Measurements from ENCODE around the gene MOSPD2.

MOSPD2 gene

DNA sequence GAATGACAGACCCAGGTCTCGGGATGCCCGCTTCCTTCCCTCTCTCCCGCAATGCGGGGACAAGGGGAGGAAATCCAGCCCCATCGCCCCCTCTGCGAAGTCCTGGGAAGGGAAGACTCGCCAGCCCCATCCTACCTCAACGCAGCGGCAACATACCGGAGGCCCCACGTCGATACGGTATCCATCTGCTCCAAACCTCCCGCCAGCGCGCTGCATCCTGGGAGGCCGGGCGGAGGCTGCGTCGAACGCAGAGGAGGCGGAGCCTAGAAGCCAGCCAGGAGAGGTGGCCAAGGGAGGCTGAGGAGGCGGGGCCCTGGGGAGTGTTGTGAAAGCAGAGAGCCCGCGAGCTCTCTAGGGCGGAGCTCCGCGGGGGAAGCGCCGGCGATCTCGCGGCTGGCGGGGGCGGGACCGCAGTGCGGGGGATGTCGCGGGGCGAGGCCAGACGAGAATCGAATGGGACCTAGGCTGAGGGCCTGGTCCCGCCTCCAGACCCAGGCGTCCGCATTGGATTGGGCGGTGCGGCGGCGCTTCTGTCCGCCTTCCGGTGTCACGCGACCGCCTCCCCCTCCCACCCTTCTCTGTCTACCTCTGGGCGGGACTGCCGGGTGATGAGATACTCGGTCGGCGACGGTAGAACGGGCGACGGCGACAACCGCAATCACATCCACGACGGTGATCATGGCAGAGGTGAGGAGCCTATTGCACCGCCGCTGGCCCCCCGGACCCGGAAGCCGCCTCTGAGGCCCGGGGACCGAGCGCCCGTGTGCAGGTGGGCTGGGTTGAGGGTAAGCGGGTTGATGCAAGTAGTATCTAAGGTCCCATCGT is at the start of gene MOSPD2, which contains the start of gene FANCB:
TSS of gene MOSPD2 (plus strand) at position 571 of the 825 bp plus-strand sequence. CDS start at position 679, 108 bp downstream.
TSS of gene FANCB (minus strand) at position 219 of the 825 bp plus-strand sequence. CDS start 7,559 bp downstream, outside the sequence.
- Histone ChIP-seq H3K36me3 (ENCODE audit: control insufficient read depth, insufficient read depth, low read length) (no peaks in the 10 kb centered on the region), H3K4me1 (ENCODE audit: control insufficient read depth, insufficient read depth, low read length) (no peaks in the 10 kb centered on the region), H3K4me3 (ENCODE audit: low read length) (peak within 1 kb of the TSS; percentile 75), H3K27ac (ENCODE audit: low read depth, low read length) (peak within 1 kb of the TSS; percentile 58), H3K9ac (ENCODE audit: low read length) (peak within 1 kb of the TSS; percentile 16), H3K27me3 (ENCODE audit: control insufficient read depth, insufficient read depth, low read length) (no peaks in the 10 kb centered on the region)

GRCh38 chrX:14825851-14826250 is 47.4 kb upstream of the MOSPD2 start:
- Histone ChIP-seq H3K4me3 (ENCODE audit: low read length) (no peak overlapping the region), H3K27ac (ENCODE audit: low read depth, low read length) (no peak overlapping the region), H3K27me3 (ENCODE audit: control insufficient read depth, insufficient read depth, low read length) (no peaks in the 10 kb centered on the region), H3K36me3 (ENCODE audit: control insufficient read depth, insufficient read depth, low read length) (no peaks in the 10 kb centered on the region), H3K4me1 (ENCODE audit: control insufficient read depth, insufficient read depth, low read length) (no peaks in the 10 kb centered on the region), H3K9ac (ENCODE audit: low read length) (no peak overlapping the region)

- H3K4me1 ChIP-seq (ENCODE audit: control insufficient read depth, insufficient read depth, low read length): no peaks in the 10 kb centered on the region
- no peak overlapping the region for H3K27ac ChIP-seq (ENCODE audit: low read depth, low read length)
- H3K4me3 ChIP-seq (ENCODE audit: low read length): no peak overlapping the region
- no peaks in the 10 kb centered on the region for H3K27me3 ChIP-seq (ENCODE audit: control insufficient read depth, insufficient read depth, low read length)
- no peaks in the 10 kb centered on the region for H3K36me3 ChIP-seq (ENCODE audit: control insufficient read depth, insufficient read depth, low read length)
- H3K9ac ChIP-seq (ENCODE audit: low read length): no peak overlapping the region
Observed at GRCh38 chrX:14826319-14826718, 46.9 kb upstream of the MOSPD2 start.

DNA sequence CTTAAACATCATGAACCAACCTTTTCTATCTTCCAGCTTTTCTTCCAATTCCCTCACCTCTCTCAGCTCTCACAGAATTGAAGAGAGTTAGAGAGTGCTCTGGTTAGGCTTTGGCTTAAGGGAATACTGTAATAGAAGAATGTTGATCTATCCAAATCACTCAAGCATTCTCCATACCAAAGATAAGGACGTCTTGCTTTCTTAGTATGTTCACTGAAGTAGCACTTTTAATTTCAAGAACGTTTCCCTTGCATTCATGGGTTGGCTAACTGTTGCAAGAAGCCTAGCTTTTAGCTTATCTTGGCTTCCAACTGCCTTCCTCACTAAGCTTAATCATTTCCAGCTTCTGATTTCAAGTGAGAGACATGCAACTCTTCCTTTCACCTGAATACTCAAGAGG is 43.6 kb upstream of the MOSPD2 start:
- Histone ChIP-seq H3K27me3 (ENCODE audit: control insufficient read depth, insufficient read depth, low read length) (no peaks in the 10 kb centered on the region), H3K9ac (ENCODE audit: low read length) (no peak overlapping the region), H3K4me3 (ENCODE audit: low read length) (no peak overlapping the region), H3K36me3 (ENCODE audit: control insufficient read depth, insufficient read depth, low read length) (no peaks in the 10 kb centered on the region), H3K4me1 (ENCODE audit: control insufficient read depth, insufficient read depth, low read length) (no peaks in the 10 kb centered on the region), H3K27ac (ENCODE audit: low read depth, low read length) (no peak overlapping the region)

DNA sequence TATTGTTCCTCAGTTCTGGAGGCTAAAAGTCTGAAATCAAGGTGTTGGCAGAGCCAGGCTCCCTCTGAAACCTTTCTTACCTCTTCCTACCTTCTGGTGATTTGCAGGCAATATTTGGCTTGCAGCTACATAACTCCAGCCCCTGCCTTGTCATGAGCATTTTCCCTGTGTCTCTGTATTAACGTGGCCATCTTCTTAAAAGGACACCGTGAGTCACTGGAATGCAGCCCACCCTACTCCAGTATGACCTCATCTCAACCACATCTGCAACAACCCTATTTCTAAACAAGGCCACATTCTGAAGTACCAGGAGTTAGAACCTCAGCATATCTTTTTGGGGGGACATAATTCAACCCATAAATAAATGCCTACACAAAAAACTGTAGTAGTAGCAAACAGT is 41.1 kb upstream of the MOSPD2 start:
- Histone ChIP-seq H3K4me1 (ENCODE audit: control insufficient read depth, insufficient read depth, low read length) (no peaks in the 10 kb centered on the region), H3K36me3 (ENCODE audit: control insufficient read depth, insufficient read depth, low read length) (no peaks in the 10 kb centered on the region), H3K27ac (ENCODE audit: low read depth, low read length) (no peak overlapping the region), H3K9ac (ENCODE audit: low read length) (no peak overlapping the region), H3K4me3 (ENCODE audit: low read length) (no peak overlapping the region), H3K27me3 (ENCODE audit: control insufficient read depth, insufficient read depth, low read length) (no peaks in the 10 kb centered on the region)

- no peak overlapping the region for H3K4me3 ChIP-seq (ENCODE audit: low read length)
- no peaks in the 10 kb centered on the region for H3K36me3 ChIP-seq (ENCODE audit: control insufficient read depth, insufficient read depth, low read length)
- no peak overlapping the region for H3K9ac ChIP-seq (ENCODE audit: low read length)
- no peaks in the 10 kb centered on the region for H3K27me3 ChIP-seq (ENCODE audit: control insufficient read depth, insufficient read depth, low read length)
- no peaks in the 10 kb centered on the region for H3K4me1 ChIP-seq (ENCODE audit: control insufficient read depth, insufficient read depth, low read length)
- H3K27ac ChIP-seq (ENCODE audit: low read depth, low read length): no peak overlapping the region
Observed at GRCh38 chrX:14832586-14832985, 40.6 kb upstream of the MOSPD2 start.

GRCh38 chrX:14837155-14837554 is 36.1 kb upstream of the MOSPD2 start:
- no peaks in the 10 kb centered on the region for H3K4me1 ChIP-seq (ENCODE audit: control insufficient read depth, insufficient read depth, low read length)
- H3K36me3 ChIP-seq (ENCODE audit: control insufficient read depth, insufficient read depth, low read length): no peaks in the 10 kb centered on the region
- no peaks in the 10 kb centered on the region for H3K27me3 ChIP-seq (ENCODE audit: control insufficient read depth, insufficient read depth, low read length)
- no peak overlapping the region for H3K4me3 ChIP-seq (ENCODE audit: low read length)
- no peak overlapping the region for H3K27ac ChIP-seq (ENCODE audit: low read depth, low read length)
- H3K9ac ChIP-seq (ENCODE audit: low read length): no peak overlapping the region

DNA sequence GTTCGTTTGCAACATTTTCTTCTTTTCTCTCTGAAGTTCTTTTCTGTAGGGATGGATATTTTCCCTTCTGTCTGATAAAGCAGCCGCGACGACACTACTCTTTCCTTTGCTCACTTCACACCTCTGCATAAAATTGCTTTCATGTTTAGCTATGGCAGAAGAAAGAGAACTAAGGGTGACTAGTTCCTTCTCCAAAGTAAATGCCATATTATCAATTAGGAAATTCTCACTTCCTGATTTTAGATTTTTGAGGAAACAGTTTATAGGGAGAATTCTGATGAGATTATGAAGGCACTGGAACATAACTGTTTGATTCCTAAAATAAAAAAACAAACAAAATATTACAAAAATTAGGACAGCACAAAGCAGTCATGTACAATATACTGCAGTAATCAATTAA is 29.6 kb upstream of the MOSPD2 start:
- no peaks in the 10 kb centered on the region for H3K27me3 ChIP-seq (ENCODE audit: control insufficient read depth, insufficient read depth, low read length)
- no peak overlapping the region for H3K27ac ChIP-seq (ENCODE audit: low read depth, low read length)
- H3K36me3 ChIP-seq (ENCODE audit: control insufficient read depth, insufficient read depth, low read length): no peaks in the 10 kb centered on the region
- no peak overlapping the region for H3K9ac ChIP-seq (ENCODE audit: low read length)
- H3K4me1 ChIP-seq (ENCODE audit: control insufficient read depth, insufficient read depth, low read length): no peaks in the 10 kb centered on the region
- H3K4me3 ChIP-seq (ENCODE audit: low read length): no peak overlapping the region

DNA sequence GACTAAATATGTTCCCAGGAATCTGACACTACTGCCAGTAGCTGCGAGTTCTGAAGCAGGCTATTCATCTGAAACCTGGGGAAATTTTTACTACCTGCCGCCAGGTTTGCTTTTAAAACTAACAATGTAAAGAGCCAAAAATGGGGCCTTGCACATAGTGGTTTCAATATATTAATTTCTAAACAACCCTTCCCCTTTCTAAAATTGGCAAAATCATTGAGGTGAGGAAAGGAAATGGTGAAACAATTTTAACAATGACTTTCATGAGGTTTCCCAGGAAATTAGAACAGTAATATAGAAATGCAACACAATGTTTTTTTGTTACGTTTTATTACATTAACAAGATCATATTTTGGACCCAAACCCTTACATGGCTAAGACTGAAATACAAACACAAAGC is 21.7 kb upstream of the MOSPD2 start:
- no peak overlapping the region for H3K27ac ChIP-seq (ENCODE audit: low read depth, low read length)
- H3K4me1 ChIP-seq (ENCODE audit: control insufficient read depth, insufficient read depth, low read length): no peaks in the 10 kb centered on the region
- no peaks in the 10 kb centered on the region for H3K36me3 ChIP-seq (ENCODE audit: control insufficient read depth, insufficient read depth, low read length)
- no peak overlapping the region for H3K4me3 ChIP-seq (ENCODE audit: low read length)
- no peaks in the 10 kb centered on the region for H3K27me3 ChIP-seq (ENCODE audit: control insufficient read depth, insufficient read depth, low read length)
- H3K9ac ChIP-seq (ENCODE audit: low read length): no peak overlapping the region

DNA sequence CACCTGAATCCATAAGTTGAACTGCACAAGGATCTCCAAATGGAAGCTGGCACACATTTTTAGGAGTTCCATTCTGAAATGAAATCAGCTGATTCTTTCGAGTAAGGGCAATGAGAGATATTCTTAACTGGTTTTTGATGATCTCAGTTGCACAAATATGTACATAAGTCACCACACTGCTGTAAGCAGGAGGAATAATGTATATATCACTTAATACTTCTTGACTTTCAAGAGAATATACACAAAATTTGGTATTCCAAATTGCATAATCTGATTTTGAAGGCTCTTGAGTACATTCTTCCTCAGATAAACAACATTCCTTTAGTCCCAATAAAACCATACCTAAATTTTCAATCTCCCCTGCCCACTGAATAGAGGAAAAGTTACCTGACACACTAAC is 8.6 kb upstream of the MOSPD2 start:
- Histone ChIP-seq H3K27ac (ENCODE audit: low read depth, low read length) (no peak overlapping the region), H3K36me3 (ENCODE audit: control insufficient read depth, insufficient read depth, low read length) (no peaks in the 10 kb centered on the region), H3K27me3 (ENCODE audit: control insufficient read depth, insufficient read depth, low read length) (no peaks in the 10 kb centered on the region), H3K4me3 (ENCODE audit: low read length) (no peak overlapping the region), H3K4me1 (ENCODE audit: control insufficient read depth, insufficient read depth, low read length) (no peaks in the 10 kb centered on the region), H3K9ac (ENCODE audit: low read length) (no peak overlapping the region)

GRCh38 chrX:14865201-14865600 is 8.0 kb upstream of the MOSPD2 start:
- no peak overlapping the region for H3K4me3 ChIP-seq (ENCODE audit: low read length)
- no peak overlapping the region for H3K9ac ChIP-seq (ENCODE audit: low read length)
- no peaks in the 10 kb centered on the region for H3K4me1 ChIP-seq (ENCODE audit: control insufficient read depth, insufficient read depth, low read length)
- no peaks in the 10 kb centered on the region for H3K27me3 ChIP-seq (ENCODE audit: control insufficient read depth, insufficient read depth, low read length)
- no peaks in the 10 kb centered on the region for H3K36me3 ChIP-seq (ENCODE audit: control insufficient read depth, insufficient read depth, low read length)
- H3K27ac ChIP-seq (ENCODE audit: low read depth, low read length): no peak overlapping the region

DNA sequence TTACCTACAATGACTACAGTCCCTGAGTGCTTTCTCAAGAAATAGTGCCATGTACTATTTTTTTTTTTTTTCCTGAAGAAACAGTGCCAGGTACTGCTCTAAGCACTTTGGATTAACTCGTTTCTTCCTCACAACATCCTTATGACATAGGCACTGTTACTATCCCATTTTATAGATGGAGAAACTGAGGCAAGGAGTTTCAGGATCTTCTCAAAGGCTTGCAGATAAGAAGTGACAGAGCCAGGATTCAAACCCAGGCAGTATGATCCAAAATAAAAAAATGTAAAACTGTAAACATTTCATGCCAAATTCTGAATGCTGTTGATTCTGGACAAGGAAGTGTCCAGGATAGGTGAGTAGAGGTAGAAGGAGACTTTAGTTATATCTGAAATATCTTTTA is 1.5 kb upstream of the MOSPD2 start:
- H3K27me3 ChIP-seq (ENCODE audit: control insufficient read depth, insufficient read depth, low read length): no peaks in the 10 kb centered on the region
- no peaks in the 10 kb centered on the region for H3K36me3 ChIP-seq (ENCODE audit: control insufficient read depth, insufficient read depth, low read length)
- no peak overlapping the region for H3K9ac ChIP-seq (ENCODE audit: low read length)
- H3K4me3 ChIP-seq (ENCODE audit: low read length): no peak overlapping the region
- no peak overlapping the region for H3K27ac ChIP-seq (ENCODE audit: low read depth, low read length)
- no peaks in the 10 kb centered on the region for H3K4me1 ChIP-seq (ENCODE audit: control insufficient read depth, insufficient read depth, low read length)

GRCh38 chrX:14872355-14872754 is 866 bp upstream of the MOSPD2 start:
- no peaks in the 10 kb centered on the region for H3K27me3 ChIP-seq (ENCODE audit: control insufficient read depth, insufficient read depth, low read length)
- H3K9ac ChIP-seq (ENCODE audit: low read length): no peak overlapping the region
- no peak overlapping the region for H3K4me3 ChIP-seq (ENCODE audit: low read length)
- no peak overlapping the region for H3K27ac ChIP-seq (ENCODE audit: low read depth, low read length)
- H3K36me3 ChIP-seq (ENCODE audit: control insufficient read depth, insufficient read depth, low read length): no peaks in the 10 kb centered on the region
- no peaks in the 10 kb centered on the region for H3K4me1 ChIP-seq (ENCODE audit: control insufficient read depth, insufficient read depth, low read length)
